CD4-positive, alpha-beta memory T cell (primary cell): Measurements from ENCODE around the gene LPO. TPM values are rescaled to one million over a fixed set of nuclear protein-coding genes. Genes with fewer than 3 reads are reported as not detected.

Source experiments
- CTCF ChIA-PET: fragments of 350-600 bp; sonication (Branson Sonifier 250); formaldehyde crosslinking; loops from one replicate; lab custom pipeline; 2021; ENCODE audit warnings: inconsistent platforms; ENCODE audit not compliant: partially characterized antibody; lab: Charles Lee
- POLR2A ChIA-PET: fragments of 350-600 bp; sonication (Branson Sonifier 250); formaldehyde crosslinking; loops from one replicate; lab custom pipeline; 2021; ENCODE audit not compliant: partially characterized antibody; lab: Charles Lee
- DNase-seq, 5 donors: peaks; one replicate each; pipeline versions ENCODE4 v3.0.0 to v3.0.0-alpha.2; 2020 to 2022; ENCODE audit warnings: mixed read lengths in 1 of 5
- H3K27ac ChIP-seq: one replicate; pipeline ENCODE4 v1.7.0; 2013; ENCODE audit warnings: low read depth, low read length
- H3K27me3 ChIP-seq: 2 replicates; pipeline ENCODE4 v1.7.0; 2013; ENCODE audit warnings: mild to moderate bottlenecking, low read length, moderate library complexity; ENCODE audit not compliant: insufficient read depth
- H3K36me3 ChIP-seq: 2 replicates; pipeline ENCODE4 v1.7.0; 2013; ENCODE audit warnings: mild to moderate bottlenecking, low read length, moderate library complexity; ENCODE audit not compliant: insufficient read depth
- H3K4me1 ChIP-seq: 2 replicates; pipeline ENCODE4 v1.7.0; 2013; ENCODE audit warnings: mild to moderate bottlenecking, low read length, moderate library complexity; ENCODE audit not compliant: insufficient read depth
- H3K4me3 ChIP-seq, 2 donors: one replicate each; pipeline ENCODE4 v1.7.0; 2013; ENCODE audit warnings: low read length in 2 of 2, mild to moderate bottlenecking in 1 of 2
- H3K9me3 ChIP-seq, 2 donors: one replicate each; pipeline ENCODE4 v1.7.0; 2013; ENCODE audit warnings: low read length in 2 of 2, control low read depth in 1 of 2; ENCODE audit not compliant: control insufficient read depth in 1 of 2
- H3K27ac Mint-ChIP-seq, 7 donors: one replicate each; pipeline ENCODE4 v1.8.0; 2020 to 2021; ENCODE audit warnings: mixed read lengths in 7 of 7, mild to moderate bottlenecking in 6 of 7, inconsistent platforms in 3 of 7, moderate library complexity in 3 of 7
- H3K27me3 Mint-ChIP-seq, 2 donors: one replicate each; pipeline ENCODE4 v1.8.0; 2020 to 2021; ENCODE audit warnings: mixed read lengths in 2 of 2
- H3K36me3 Mint-ChIP-seq, 2 donors: one replicate each; pipeline ENCODE4 v1.8.0; 2020 to 2021; ENCODE audit warnings: mixed read lengths in 2 of 2, inconsistent platforms in 1 of 2, mild to moderate bottlenecking in 1 of 2
- H3K4me1 Mint-ChIP-seq, 4 donors: one replicate each; pipeline ENCODE4 v1.8.0; 2020 to 2021; ENCODE audit warnings: mixed read lengths in 4 of 4, mild to moderate bottlenecking in 1 of 4
- H3K4me3 Mint-ChIP-seq, 8 donors: one replicate each; pipeline ENCODE4 v1.8.0; 2020 to 2021; ENCODE audit warnings: mixed read lengths in 8 of 8, mild to moderate bottlenecking in 7 of 8, moderate library complexity in 6 of 8, inconsistent platforms in 3 of 8
- H3K9me3 Mint-ChIP-seq, 8 donors: one replicate each; pipeline ENCODE4 v1.8.0; 2020 to 2021; ENCODE audit warnings: mixed read lengths in 8 of 8, mild to moderate bottlenecking in 5 of 8, inconsistent platforms in 3 of 8, moderate library complexity in 1 of 8
- intact Hi-C: fragments of 100-400 bp; cut with micrococcal nuclease; formaldehyde crosslinking; loops from one replicate; pipeline ENCODE4 v1.15.1; 2023
- polyA plus RNA-seq, 2 donors: library from polyadenylated mRNA; unstranded; fragments of 300-500 nt; fragmentation: Illumina TruSeq; gene quantifications; one replicate each; pipeline ENCODE4 v1.2.3, GENCODE V29; 2021
- total RNA-seq, 2 experiments: library from RNA; stranded (reverse); gene quantifications; one replicate each; pipeline ENCODE4 v1.2.3, GENCODE V29; 2021

The LPO gene
- total and polyA plus RNA-seq, 4 experiments from 2014 or later: not detected

DNA sequence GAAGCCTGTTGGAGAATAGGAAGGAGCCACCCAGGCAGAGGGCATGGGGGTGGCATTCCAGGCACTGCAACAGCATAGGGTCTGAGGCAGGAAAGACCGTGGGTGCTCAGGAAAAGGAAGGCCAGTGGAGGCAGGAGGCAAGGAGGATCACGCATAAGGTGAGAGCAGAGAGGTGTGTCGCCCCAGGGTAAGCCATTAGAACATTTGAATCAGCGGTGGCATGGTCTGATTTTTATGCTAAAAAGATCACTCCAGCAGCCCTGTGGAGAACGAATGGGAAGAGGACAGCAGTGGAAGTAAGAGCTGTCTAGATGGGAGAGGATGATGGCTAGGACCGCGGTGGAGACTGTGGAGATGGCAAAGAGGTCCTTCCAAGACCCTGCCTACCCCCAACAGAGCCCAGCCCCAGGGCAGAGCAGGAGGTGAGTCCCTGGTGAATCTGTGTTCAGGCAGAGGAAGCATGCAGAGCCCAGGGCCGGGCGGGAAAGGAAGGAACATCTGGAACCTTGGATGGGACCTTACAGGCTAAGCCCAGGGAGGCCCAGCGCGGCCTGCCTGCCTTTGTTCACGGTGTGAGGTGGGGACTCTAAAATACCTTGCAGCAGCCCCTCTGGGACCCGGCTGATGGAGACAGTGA is 7.8 kb downstream of the LPO start:
- H3K27me3 ChIP-seq: no peaks in the 10 kb centered on the region
- POLR2A ChIA-PET: no interaction called here
- peak overlapping the region in 1 of 7 donors; percentile 54 for H3K27ac Mint-ChIP-seq

DNA sequence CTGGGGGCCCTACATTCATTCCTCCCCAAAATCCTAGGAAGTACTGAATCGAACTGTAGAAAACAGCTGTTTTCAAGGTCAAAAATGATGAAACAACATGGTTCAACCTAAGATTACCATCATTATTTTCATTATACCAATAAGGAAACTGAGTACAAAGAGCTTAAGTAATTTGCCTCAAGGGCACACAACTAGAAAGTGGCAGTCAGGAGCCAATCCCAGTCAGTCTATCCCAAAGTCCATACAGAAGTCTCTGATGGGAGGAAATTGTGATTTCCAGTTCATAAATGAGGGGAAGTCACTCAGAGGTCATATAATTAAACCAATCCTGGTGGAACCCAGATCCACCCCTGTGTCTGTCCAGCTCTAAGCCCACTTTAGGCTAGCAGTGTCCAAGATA is 8.4 kb downstream of the LPO start:
- Mint-ChIP-seq H3K27me3 (peaks cover 8 to 14% of the 10 kb centered on the region in 2 donors), H3K4me3 (no peak overlapping the region), H3K36me3 (no peaks in the 10 kb centered on the region), H3K9me3 (no peaks in the 10 kb centered on the region), H3K27ac (no peak overlapping the region), H3K4me1 (peaks cover 3 to 9% (median 6%) of the 10 kb centered on the region in 4 donors)
- Histone ChIP-seq H3K4me1 (peaks cover 11% of the 10 kb centered on the region), H3K36me3 (no peaks in the 10 kb centered on the region), H3K4me3 (no peak overlapping the region), H3K27me3 (no peaks in the 10 kb centered on the region), H3K27ac (no peak overlapping the region), H3K9me3 (no peaks in the 10 kb centered on the region)
- CTCF ChIA-PET: interaction anchor here (2.5 kb wide), 1 partner anchor 26 kb away, joined by 7 read pairs; no protein-coding TSS in a partner anchor
- POLR2A ChIA-PET: no interaction called here
- intact Hi-C loops: no loop called here
- no peak for DNase-seq

More for the DNA sequence above, 7.8 kb downstream of the LPO start:
- intact Hi-C loops: no loop called here
- Histone ChIP-seq H3K4me1 (peaks cover 11% of the 10 kb centered on the region), H3K36me3 (no peaks in the 10 kb centered on the region), H3K9me3 (no peaks in the 10 kb centered on the region), H3K4me3 (no peak overlapping the region), H3K27ac (no peak overlapping the region)
- Mint-ChIP-seq H3K4me1 (peaks cover 3 to 9% (median 6%) of the 10 kb centered on the region in 4 donors), H3K4me3 (no peak overlapping the region), H3K9me3 (no peaks in the 10 kb centered on the region), H3K27me3 (peaks cover 12 to 14% of the 10 kb centered on the region in 2 donors), H3K36me3 (no peaks in the 10 kb centered on the region)
- no peak for DNase-seq
- CTCF ChIA-PET: interaction anchor here (2.5 kb wide), 1 partner anchor 26 kb away, joined by 7 read pairs; no protein-coding TSS in a partner anchor

DNA sequence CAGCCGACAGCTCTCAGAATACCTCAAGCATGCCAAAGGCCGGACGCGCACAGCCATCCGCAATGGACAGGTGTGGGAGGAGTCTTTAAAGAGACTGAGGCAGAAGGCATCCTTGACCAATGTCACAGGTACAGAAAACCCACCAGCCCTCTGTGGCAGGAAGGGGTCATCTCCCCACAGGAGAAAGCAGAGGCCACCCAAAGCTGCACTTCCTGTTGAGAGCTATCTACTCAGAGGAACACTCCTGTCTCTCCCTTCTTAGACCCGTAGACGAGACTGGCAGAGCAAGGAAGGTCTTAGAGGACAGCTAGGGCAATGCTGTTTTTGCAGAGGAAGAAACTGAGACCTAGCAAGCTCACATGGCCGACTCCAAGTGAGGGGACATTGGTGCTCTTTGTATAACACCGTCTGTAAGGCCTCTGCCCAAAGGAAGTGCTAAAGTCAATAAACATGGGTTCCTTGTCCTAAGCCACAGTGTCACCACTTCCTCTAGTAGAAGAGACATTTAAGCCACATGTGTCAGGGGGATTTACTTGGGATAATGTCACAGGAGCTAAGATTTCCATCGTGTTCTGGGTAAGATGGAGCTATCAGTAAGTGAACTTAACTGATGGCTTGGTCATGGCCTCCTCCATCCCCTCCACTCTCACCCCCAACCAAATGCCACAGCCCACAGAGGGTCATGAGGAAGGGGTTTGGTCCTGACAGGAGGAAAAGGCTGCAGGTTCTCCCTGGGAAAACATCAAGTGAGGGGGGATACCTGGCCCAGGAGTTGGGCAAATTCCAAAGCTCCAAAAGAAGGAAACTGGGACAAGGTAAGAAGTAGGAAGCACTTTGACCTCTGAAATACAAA is 9.4 kb downstream of the LPO start:
- POLR2A ChIA-PET: no interaction called here
- H3K36me3 Mint-ChIP-seq: no peaks in the 10 kb centered on the region
- H3K4me3 ChIP-seq: no peak overlapping the region
- H3K27me3 Mint-ChIP-seq: peaks cover 9 to 12% of the 10 kb centered on the region in 2 donors
- peaks cover 3 to 9% (median 6%) of the 10 kb centered on the region in 4 donors for H3K4me1 Mint-ChIP-seq
- H3K9me3 ChIP-seq: no peaks in the 10 kb centered on the region
- intact Hi-C loops: loop anchor here (2.0 kb wide), 1 partner anchor 757 kb away; no protein-coding TSS in a partner anchor
- CTCF ChIA-PET: interaction anchor here (0.9 to 2.5 kb wide), 6 partner anchors 27 to 240 kb away, joined by 3 to 7 read pairs (median 4); partner anchors contain the start of genes HSF5 and RNF43
- no peak overlapping the region for H3K27ac ChIP-seq
- H3K4me1 ChIP-seq: peaks cover 11% of the 10 kb centered on the region
- no peaks in the 10 kb centered on the region for H3K27me3 ChIP-seq
- H3K27ac Mint-ChIP-seq: no peak overlapping the region
- no peaks in the 10 kb centered on the region for H3K9me3 Mint-ChIP-seq
- H3K4me3 Mint-ChIP-seq: peak overlapping the region in 1 of 8 donors; percentile 52
- H3K36me3 ChIP-seq: no peaks in the 10 kb centered on the region
- no peak for DNase-seq

DNA sequence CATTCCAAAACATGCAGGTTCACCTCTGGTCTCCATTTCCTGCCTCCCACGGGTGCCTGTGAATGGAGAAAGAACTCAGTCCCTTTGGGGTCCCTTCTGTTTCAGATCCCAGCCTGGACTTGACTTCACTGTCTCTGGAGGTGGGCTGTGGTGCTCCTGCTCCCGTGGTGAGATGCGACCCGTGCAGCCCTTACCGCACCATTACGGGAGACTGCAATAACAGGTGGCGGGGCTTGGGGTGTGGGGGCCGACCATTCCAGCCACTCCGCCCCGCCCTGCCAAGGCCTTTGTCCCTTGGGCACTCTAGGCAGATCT is 10.5 kb downstream of the LPO start:
- peak overlapping the region in 7 of 8 donors; percentile 15 to 86 (median 80) for H3K4me3 Mint-ChIP-seq
- no peak overlapping the region for H3K27ac Mint-ChIP-seq
- H3K4me1 Mint-ChIP-seq: peaks cover 3 to 9% (median 6%) of the 10 kb centered on the region in 4 donors

DNA sequence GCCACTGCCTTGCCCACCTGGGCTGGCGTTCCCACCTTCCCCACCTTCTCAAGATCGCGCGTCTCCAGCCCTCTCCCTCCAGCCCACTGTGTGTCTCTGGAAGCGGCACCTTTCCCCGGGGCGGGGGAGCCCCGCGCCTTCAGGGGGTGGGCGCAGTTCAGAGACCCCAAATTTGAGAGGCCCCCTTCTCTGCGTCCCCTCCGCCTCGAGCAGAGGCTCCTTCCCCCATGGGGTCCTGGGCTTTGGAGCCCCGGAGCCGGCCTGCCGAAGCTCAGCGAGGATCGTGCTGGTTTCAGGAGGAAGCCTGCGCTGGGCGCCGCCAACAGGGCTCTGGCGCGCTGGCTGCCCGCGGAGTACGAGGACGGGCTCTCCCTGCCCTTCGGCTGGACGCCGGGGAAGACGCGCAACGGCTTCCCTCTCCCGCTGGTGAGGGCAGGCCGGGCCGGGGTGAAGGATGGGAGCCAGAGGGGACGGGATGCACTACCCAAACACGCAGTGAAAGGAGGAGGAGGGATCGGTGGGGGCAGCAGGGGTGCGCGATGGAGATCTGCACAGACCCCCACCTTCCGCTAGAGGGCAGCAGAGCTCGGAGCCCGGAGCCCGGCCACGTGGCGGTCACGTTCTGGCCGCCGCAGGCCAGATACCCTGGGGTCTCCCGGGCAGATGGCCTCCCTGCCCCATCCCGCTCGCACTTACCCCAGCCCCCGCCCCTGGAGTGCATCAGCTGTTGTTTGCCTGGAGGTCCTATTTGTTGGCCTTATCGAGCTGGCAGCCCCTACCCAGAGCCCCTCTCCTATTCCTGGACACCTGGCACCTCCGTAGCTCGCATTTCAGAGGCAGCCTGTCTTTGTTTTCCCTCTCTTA is 11.1 kb downstream of the LPO start:
- peak; percentile 69 to 80 (median 73) for DNase-seq
- ChIA-PET POLR2A (interaction anchor here (0.7 to 1.8 kb wide), 6 partner anchors 24 to 238 kb away, joined by 3 to 7 read pairs (median 3); partner anchors contain the start of genes HSF5 and MKS1), CTCF (interaction anchor here (0.7 to 1.8 kb wide), 31 partner anchors 9 to 755 kb away, joined by 3 to 25 read pairs (median 3); partner anchors contain the start of genes EPX, LPO, MKS1 and RNF43)
- Histone ChIP-seq H3K27ac (no peak overlapping the region), H3K9me3 (no peaks in the 10 kb centered on the region), H3K36me3 (no peaks in the 10 kb centered on the region), H3K4me1 (peaks cover 11% of the 10 kb centered on the region), H3K4me3 (peak overlapping the region in 1 of 2 donors; percentile 62), H3K27me3 (no peaks in the 10 kb centered on the region)
- Mint-ChIP-seq H3K27me3 (peaks cover 1 to 5% of the 10 kb centered on the region in 2 donors), H3K36me3 (no peaks in the 10 kb centered on the region), H3K4me1 (peaks cover 3 to 9% (median 6%) of the 10 kb centered on the region in 4 donors), H3K27ac (peak overlapping the region in 2 of 7 donors; percentile 2 to 18), H3K4me3 (peak overlapping the region; percentile 70 to 86 (median 80)), H3K9me3 (no peaks in the 10 kb centered on the region)
- intact Hi-C loops: loop anchor here (1.0 to 2.0 kb wide), 3 partner anchors 168 to 755 kb away; partner anchors contain the start of gene RNF43

More for the DNA sequence above, 10.5 kb downstream of the LPO start:
- H3K4me1 ChIP-seq: peaks cover 11% of the 10 kb centered on the region
- POLR2A ChIA-PET: interaction anchor here (1.3 to 1.8 kb wide), 5 partner anchors 23 to 102 kb away, joined by 3 to 7 read pairs (median 3); partner anchors contain the start of gene MKS1
- H3K36me3 ChIP-seq: no peaks in the 10 kb centered on the region
- H3K27ac ChIP-seq: no peak overlapping the region
- no peaks in the 10 kb centered on the region for H3K36me3 Mint-ChIP-seq
- H3K27me3 ChIP-seq: no peaks in the 10 kb centered on the region
- H3K9me3 ChIP-seq: no peaks in the 10 kb centered on the region
- peaks cover 5 to 8% of the 10 kb centered on the region in 2 donors for H3K27me3 Mint-ChIP-seq
- CTCF ChIA-PET: interaction anchor here (0.7 to 1.8 kb wide), 12 partner anchors 10 to 146 kb away, joined by 3 to 25 read pairs (median 4); partner anchors contain the start of genes LPO and MKS1
- intact Hi-C loops: loop anchor here (1.0 to 2.0 kb wide), 3 partner anchors 168 to 756 kb away; partner anchors contain the start of gene RNF43
- no peak for DNase-seq
- H3K9me3 Mint-ChIP-seq: no peaks in the 10 kb centered on the region
- no peak overlapping the region for H3K4me3 ChIP-seq

DNA sequence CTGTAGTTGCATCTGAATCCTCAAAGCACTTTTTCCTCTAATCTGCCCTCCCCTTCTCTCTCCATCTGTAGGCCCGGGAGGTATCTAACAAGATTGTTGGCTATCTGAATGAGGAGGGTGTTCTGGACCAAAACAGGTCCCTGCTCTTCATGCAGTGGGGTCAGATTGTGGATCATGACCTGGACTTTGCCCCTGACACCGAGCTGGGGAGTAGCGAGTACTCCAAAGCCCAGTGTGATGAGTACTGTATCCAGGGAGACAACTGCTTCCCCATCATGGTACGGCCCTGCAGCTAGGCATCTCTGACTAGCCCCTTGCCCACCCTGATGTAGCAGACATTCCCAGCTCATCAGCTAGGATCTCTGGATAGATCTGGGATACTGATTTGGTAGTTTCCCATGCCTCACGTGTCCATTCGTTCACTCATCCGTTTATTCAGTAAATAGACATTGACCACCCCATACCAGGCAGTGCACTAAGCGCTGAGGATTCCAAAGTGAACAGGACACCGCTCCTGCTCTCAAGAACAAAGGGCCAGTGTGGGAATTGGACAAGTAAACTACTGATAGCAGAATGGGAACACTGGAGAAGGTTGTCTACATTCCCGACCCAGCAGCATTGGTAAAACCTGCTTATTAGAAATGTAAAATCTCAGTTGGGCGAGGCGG is 12.1 kb downstream of the LPO start:
- no peak for DNase-seq
- Histone ChIP-seq H3K4me1 (peaks cover 11% of the 10 kb centered on the region), H3K27ac (no peak overlapping the region), H3K36me3 (no peaks in the 10 kb centered on the region), H3K27me3 (no peaks in the 10 kb centered on the region), H3K4me3 (no peak overlapping the region), H3K9me3 (no peaks in the 10 kb centered on the region)
- H3K27me3 Mint-ChIP-seq: peaks cover 1 to 5% of the 10 kb centered on the region in 2 donors
- CTCF ChIA-PET: interaction anchor here (0.7 to 1.8 kb wide), 27 partner anchors 8 to 754 kb away, joined by 3 to 25 read pairs (median 4); partner anchors contain the start of genes EPX, LPO, MKS1 and RNF43
- intact Hi-C loops: no loop called here
- peak overlapping the region in 5 of 8 donors; percentile 36 to 86 (median 74) for H3K4me3 Mint-ChIP-seq
- no peaks in the 10 kb centered on the region for H3K36me3 Mint-ChIP-seq
- H3K4me1 Mint-ChIP-seq: peaks cover 4 to 9% (median 6%) of the 10 kb centered on the region in 4 donors
- H3K9me3 Mint-ChIP-seq: no peaks in the 10 kb centered on the region
- POLR2A ChIA-PET: interaction anchor here (0.7 to 1.8 kb wide), 6 partner anchors 25 to 237 kb away, joined by 3 to 7 read pairs (median 3); partner anchors contain the start of genes HSF5 and MKS1
- no peak overlapping the region for H3K27ac Mint-ChIP-seq
